IPS-18a (cell line): ENCODE measurements around the gene ARHGAP25.

Source experiments
- H3K27ac ChIP-seq: one replicate; pipeline ENCODE4 v1.5.1; 2013; ENCODE audit warnings: low read length
- H3K27me3 ChIP-seq: one replicate; pipeline ENCODE4 v1.6.1; 2013; ENCODE audit warnings: mild to moderate bottlenecking, low read length; ENCODE audit not compliant: control insufficient read depth, insufficient read depth
- H3K36me3 ChIP-seq: one replicate; pipeline ENCODE4 v1.6.1; 2013; ENCODE audit warnings: low read depth, low read length; ENCODE audit not compliant: control insufficient read depth
- H3K4me1 ChIP-seq: one replicate; pipeline ENCODE4 v1.6.1; 2013; ENCODE audit warnings: low read depth, low read length; ENCODE audit not compliant: control insufficient read depth
- H3K4me3 ChIP-seq: one replicate; pipeline ENCODE4 v1.5.1; 2013; ENCODE audit warnings: low read length
- H3K9ac ChIP-seq: one replicate; pipeline ENCODE4 v1.6.1; 2013; ENCODE audit warnings: mild to moderate bottlenecking, low read length, moderate library complexity
- H3K9me3 ChIP-seq: one replicate; pipeline ENCODE4 v1.6.1; 2013; ENCODE audit warnings: low read depth, low read length; ENCODE audit not compliant: control insufficient read depth

Gene ARHGAP25

GRCh38 chr2:68747413-68747812, 12.8 kb downstream of the ARHGAP25 start:
- H3K27ac ChIP-seq, result no peak overlapping the region
- H3K4me1 ChIP-seq, result peaks cover 8% of the 10 kb centered on the region

GRCh38 chr2:68747900-68748299, 13.3 kb downstream of the ARHGAP25 start:
- no peaks in the 10 kb centered on the region for H3K27me3 ChIP-seq
- H3K9me3 ChIP-seq, result no peaks in the 10 kb centered on the region
- no peak overlapping the region for H3K9ac ChIP-seq
- peaks cover 8% of the 10 kb centered on the region for H3K4me1 ChIP-seq
- H3K36me3 ChIP-seq, result no peaks in the 10 kb centered on the region
- H3K4me3 ChIP-seq, result no peak overlapping the region
- H3K27ac ChIP-seq, result no peak overlapping the region

More at GRCh38 chr2:68747413-68747812, 12.8 kb downstream of the ARHGAP25 start:
- Histone ChIP-seq H3K36me3 (no peaks in the 10 kb centered on the region), H3K9me3 (no peaks in the 10 kb centered on the region), H3K27me3 (no peaks in the 10 kb centered on the region), H3K4me3 (no peak overlapping the region), H3K9ac (no peak overlapping the region)

DNA sequence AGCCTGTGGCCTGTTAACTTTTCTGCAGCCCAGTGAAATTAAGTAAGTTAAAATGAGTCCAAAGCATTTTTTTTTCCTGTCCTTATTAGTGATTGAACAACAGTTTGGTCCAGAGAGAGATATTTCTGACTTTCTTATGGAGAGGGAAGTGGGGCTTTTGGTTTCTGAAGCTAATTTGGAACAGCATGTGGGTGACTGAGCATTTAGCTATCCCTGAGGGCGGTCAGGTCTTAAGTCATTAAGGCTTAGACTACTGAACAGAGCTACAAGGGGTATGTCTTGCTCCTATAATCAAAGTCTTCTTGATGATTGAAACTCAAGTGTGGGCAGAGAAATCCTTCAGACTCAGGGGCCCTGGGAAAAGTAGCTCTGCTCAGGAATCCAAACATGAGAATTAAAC, 14.0 kb downstream of the ARHGAP25 start:
- no peaks in the 10 kb centered on the region for H3K27me3 ChIP-seq
- H3K27ac ChIP-seq, result no peak overlapping the region
- no peaks in the 10 kb centered on the region for H3K9me3 ChIP-seq
- H3K9ac ChIP-seq, result no peak overlapping the region
- H3K4me1 ChIP-seq, result peaks cover 8% of the 10 kb centered on the region
- H3K4me3 ChIP-seq, result no peak overlapping the region
- no peaks in the 10 kb centered on the region for H3K36me3 ChIP-seq

DNA sequence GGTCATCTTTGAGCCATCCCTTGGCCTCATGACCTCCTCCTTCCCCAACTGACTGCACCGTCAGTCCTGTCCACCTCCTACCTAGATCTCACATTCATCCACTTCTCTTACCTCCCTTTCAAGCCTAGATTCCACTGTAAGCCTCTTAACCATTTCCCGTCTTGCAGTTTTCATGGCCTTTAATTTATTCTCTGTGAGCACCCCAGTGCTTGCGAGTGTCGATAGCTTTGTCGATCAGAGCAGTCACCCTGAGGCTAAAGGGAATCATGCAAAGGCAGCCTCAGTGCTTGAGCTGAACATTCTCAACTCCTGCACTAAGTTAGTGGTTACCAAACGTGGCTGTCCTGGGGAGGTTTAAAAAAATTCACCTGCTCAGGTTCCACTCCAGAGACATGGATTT, 14.7 kb downstream of the ARHGAP25 start:
- Histone ChIP-seq H3K4me3 (no peak overlapping the region), H3K9ac (no peak overlapping the region), H3K27me3 (no peaks in the 10 kb centered on the region), H3K4me1 (peaks cover 5% of the 10 kb centered on the region), H3K27ac (no peak overlapping the region), H3K36me3 (no peaks in the 10 kb centered on the region), H3K9me3 (no peaks in the 10 kb centered on the region)

GRCh38 chr2:68750592-68751396, 16.2 kb downstream of the ARHGAP25 start:
- no peak overlapping the region for H3K4me3 ChIP-seq
- no peaks in the 10 kb centered on the region for H3K36me3 ChIP-seq
- no peak overlapping the region for H3K9ac ChIP-seq
- no peaks in the 10 kb centered on the region for H3K9me3 ChIP-seq
- H3K4me1 ChIP-seq, result no peaks in the 10 kb centered on the region
- H3K27ac ChIP-seq, result no peak overlapping the region
- no peaks in the 10 kb centered on the region for H3K27me3 ChIP-seq

DNA sequence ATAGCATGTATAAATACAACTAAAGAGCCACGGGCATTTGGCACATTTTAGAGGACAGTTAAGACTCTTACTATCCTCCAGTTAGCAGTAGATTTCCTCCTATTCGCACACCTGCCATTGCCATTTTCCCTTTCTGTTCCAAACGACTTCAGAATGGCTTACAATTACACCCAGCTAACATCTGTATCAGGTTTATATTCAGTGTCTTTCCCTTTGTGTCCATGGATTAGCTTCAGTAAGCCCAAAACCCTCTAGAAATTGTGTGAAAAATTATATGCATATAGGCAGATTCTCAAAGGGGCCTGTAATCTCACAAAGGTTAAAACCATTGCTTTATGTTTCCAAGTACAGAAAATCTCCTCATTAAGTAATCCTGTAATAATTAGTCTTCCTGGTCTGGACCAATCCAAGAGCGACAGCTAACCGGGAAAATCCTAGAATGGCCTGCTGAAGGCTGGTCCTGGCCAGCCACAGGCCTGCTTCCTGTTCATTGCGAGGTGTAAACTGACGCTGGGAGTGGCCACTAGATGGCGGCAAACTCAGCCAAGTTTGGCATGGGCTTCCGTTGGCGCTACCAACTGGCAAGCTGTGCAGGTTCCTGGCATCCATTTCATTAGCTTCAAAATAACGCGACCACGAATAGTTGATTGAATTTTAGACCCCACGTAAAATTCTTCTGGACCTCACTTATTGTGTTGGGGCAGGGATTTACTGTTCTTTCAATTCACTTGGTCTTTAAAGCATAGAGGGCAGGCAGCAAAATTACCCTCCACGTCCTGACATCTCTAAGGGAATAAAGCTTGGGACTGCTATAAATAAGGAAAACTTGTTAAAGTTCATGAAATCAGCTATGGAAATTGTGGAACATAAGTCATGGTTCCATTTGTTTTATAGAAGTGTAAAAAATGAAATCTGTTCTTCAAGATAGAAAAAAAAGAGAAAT, 17.1 kb downstream of the ARHGAP25 start:
- H3K27ac ChIP-seq, result no peak overlapping the region
- peaks cover 4% of the 10 kb centered on the region for H3K9me3 ChIP-seq
- H3K27me3 ChIP-seq, result no peaks in the 10 kb centered on the region
- no peaks in the 10 kb centered on the region for H3K36me3 ChIP-seq
- no peak overlapping the region for H3K9ac ChIP-seq
- no peak overlapping the region for H3K4me3 ChIP-seq
- H3K4me1 ChIP-seq, result peaks cover 8% of the 10 kb centered on the region

DNA sequence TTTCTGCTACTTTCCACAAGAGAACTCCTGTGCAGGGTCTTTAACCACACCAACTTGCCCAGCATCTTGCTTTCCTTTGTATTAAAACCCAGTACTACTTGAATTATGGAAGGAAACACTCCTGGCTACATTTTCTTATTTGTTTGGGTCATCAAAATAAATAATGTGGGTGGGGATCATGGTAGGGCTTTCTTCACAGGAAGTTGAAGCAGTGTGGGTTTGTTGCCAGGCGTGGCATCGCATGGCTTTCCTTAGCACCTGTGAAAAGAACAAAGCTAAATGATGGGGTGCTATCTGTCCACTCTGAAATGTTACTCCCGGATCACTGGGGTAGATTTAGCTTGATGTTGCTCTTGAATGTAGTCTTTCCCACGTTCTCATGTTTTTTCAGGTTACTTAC, 18.7 kb downstream of the ARHGAP25 start:
- Histone ChIP-seq H3K9ac (no peak overlapping the region), H3K9me3 (peaks cover 5% of the 10 kb centered on the region), H3K36me3 (no peaks in the 10 kb centered on the region), H3K4me3 (no peak overlapping the region), H3K27ac (no peak overlapping the region), H3K27me3 (no peaks in the 10 kb centered on the region), H3K4me1 (peaks cover 8% of the 10 kb centered on the region)

DNA sequence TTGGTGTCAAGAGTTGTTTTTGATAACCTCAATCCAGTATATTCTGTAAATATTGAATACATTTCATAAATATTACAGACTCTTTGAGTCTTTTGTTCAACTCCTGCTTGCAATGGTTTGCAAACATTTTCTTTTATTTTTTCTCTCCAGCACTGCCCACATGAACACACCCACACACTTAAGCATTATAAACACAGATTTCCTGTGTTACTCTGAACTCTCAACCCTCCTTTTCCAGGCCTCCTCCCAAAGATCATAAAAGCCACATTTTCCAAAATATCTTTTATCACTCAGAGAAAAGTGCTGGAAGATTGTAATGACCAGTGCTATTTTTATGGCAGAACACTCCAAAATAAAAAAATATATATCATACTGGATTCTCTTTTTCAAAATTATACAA, 20.5 kb downstream of the ARHGAP25 start:
- Histone ChIP-seq H3K36me3 (no peaks in the 10 kb centered on the region), H3K4me1 (peaks cover 8% of the 10 kb centered on the region), H3K9ac (no peak overlapping the region)

GRCh38 chr2:68756178-68756577, 21.6 kb downstream of the ARHGAP25 start:
- H3K4me1 ChIP-seq, result peaks cover 8% of the 10 kb centered on the region
- H3K9me3 ChIP-seq, result peaks cover 5% of the 10 kb centered on the region
- peak overlapping the region; percentile 39 for H3K27ac ChIP-seq
- H3K4me3 ChIP-seq, result no peak overlapping the region
- H3K36me3 ChIP-seq, result no peaks in the 10 kb centered on the region
- H3K27me3 ChIP-seq, result no peaks in the 10 kb centered on the region
- peak overlapping the region; percentile 28 for H3K9ac ChIP-seq

More for the DNA sequence above, 20.5 kb downstream of the ARHGAP25 start:
- Histone ChIP-seq H3K27me3 (no peaks in the 10 kb centered on the region), H3K9me3 (peaks cover 5% of the 10 kb centered on the region), H3K4me3 (no peak overlapping the region), H3K27ac (no peak overlapping the region)

GRCh38 chr2:68757081-68757480, 22.5 kb downstream of the ARHGAP25 start:
- Histone ChIP-seq H3K4me3 (no peak overlapping the region), H3K9me3 (peaks cover 5% of the 10 kb centered on the region), H3K36me3 (no peaks in the 10 kb centered on the region), H3K4me1 (peaks cover 8% of the 10 kb centered on the region), H3K27ac (no peak overlapping the region), H3K9ac (no peak overlapping the region), H3K27me3 (no peaks in the 10 kb centered on the region)

DNA sequence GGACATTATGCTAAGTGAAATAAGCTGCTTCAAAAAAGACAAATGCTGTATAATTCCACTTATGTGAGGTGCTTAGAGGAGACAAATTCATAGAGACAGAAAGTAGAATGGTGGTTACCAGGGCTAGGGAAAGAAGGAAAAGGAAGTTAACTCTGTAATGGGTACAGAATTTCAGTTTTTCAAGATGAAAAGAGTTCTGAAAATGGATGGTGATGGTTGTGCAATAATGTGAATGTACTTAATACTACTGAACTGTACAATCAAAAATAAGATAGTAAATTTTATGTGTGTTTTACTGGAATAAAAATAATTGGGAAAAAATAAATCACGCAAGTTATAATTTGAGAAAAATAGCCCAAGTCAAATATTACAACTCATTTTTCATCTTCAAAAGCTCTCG, 27.5 kb downstream of the ARHGAP25 start:
- H3K4me1 ChIP-seq, result no peaks in the 10 kb centered on the region
- no peak overlapping the region for H3K9ac ChIP-seq
- H3K27ac ChIP-seq, result no peak overlapping the region
- H3K4me3 ChIP-seq, result no peak overlapping the region
- H3K9me3 ChIP-seq, result no peaks in the 10 kb centered on the region
- H3K27me3 ChIP-seq, result no peaks in the 10 kb centered on the region
- no peaks in the 10 kb centered on the region for H3K36me3 ChIP-seq
